ENCODE results near the gene KCTD14.
"Not testable (repeated sequence)": the region's sequence is repeated elsewhere in the genome, so short reads cannot be mapped to it uniquely, and the experiment has no call there.

The KCTD14 gene

DNA sequence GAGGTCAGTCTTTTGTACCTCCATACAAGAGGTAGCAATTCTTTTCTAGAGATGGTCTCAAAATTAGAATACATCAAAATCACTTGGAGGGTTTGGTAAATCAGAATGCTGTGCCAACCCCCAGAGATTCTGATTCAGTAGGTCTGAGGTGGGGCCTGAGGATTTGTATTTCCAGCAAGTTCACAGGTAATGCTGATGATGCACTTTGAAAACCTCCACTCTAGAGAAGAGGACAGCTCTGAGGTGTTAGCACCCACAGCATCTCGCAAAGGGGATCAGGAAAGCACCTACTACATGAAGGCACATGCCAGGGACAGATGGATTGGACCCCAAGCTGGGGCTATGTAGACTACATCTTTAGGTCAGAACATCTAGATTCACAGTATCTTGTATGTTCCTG, 7.2 kb downstream of the KCTD14 start:
- Histone ChIP-seq H2BK120ac (ENCODE audit: low read depth, low read length) (no peak overlapping the region), H3K9ac (ENCODE audit: low read length) (no peak overlapping the region), H3K9me3 (ENCODE audit: control insufficient read depth, low read length) (no peaks in the 10 kb centered on the region), H3K4me3 (ENCODE audit: insufficient read depth in 1 of 2, low read depth in 1 of 2, low read length in 2 of 2) (no peak overlapping the region), H3K4ac (ENCODE audit: low read depth in 1 of 2, low read length in 2 of 2) (no peak overlapping the region), H2AFZ (ENCODE audit: low read depth, low read length) (no peak overlapping the region), H3K27me3 (ENCODE audit: control insufficient read depth in 1 of 2, insufficient read depth in 1 of 2, low read length in 2 of 2) (no peaks in the 10 kb centered on the region), H3K23ac (ENCODE audit: low read length in 2 of 2) (no peak overlapping the region), H3K27ac (ENCODE audit: low read length, poor library complexity, severe bottlenecking) (no peak overlapping the region), H3K4me1 (ENCODE audit: control insufficient read depth, insufficient read depth, low read depth, low read length) (peaks cover 2% of the 10 kb centered on the region), H2BK12ac (ENCODE audit: low read length in 2 of 2) (no peak overlapping the region), H3K36me3 (ENCODE audit: control insufficient read depth in 1 of 2, insufficient read depth in 2 of 2, low read depth in 1 of 2, low read length in 2 of 2) (peaks cover 0 to 8% of the 10 kb centered on the region in 2 experiments), H2BK15ac (ENCODE audit: low read depth, poor library complexity, severe bottlenecking) (no peak overlapping the region), H4K91ac (ENCODE audit: low read length) (no peak overlapping the region), H3K14ac (ENCODE audit: low read length in 2 of 2) (no peak overlapping the region), H4K8ac (ENCODE audit: low read length) (no peak overlapping the region), H3K79me1 (replicated peaks; ENCODE audit: low read length, poor library complexity, severe bottlenecking) (no peaks in the 10 kb centered on the region), H2AK5ac (ENCODE audit: low read length, severe bottlenecking) (no peak overlapping the region), H2BK5ac (ENCODE audit: low read depth, low read length, poor library complexity, severe bottlenecking) (no peak overlapping the region), H3K18ac (ENCODE audit: low read depth in 1 of 2, low read length in 2 of 2) (no peak overlapping the region), H3K4me2 (ENCODE audit: low read length, poor library complexity, severe bottlenecking) (no peak overlapping the region)
- WGBS, result 100% methylated on average over 1 of the region's 1 CpG
- no peak for DNase-seq

DNA sequence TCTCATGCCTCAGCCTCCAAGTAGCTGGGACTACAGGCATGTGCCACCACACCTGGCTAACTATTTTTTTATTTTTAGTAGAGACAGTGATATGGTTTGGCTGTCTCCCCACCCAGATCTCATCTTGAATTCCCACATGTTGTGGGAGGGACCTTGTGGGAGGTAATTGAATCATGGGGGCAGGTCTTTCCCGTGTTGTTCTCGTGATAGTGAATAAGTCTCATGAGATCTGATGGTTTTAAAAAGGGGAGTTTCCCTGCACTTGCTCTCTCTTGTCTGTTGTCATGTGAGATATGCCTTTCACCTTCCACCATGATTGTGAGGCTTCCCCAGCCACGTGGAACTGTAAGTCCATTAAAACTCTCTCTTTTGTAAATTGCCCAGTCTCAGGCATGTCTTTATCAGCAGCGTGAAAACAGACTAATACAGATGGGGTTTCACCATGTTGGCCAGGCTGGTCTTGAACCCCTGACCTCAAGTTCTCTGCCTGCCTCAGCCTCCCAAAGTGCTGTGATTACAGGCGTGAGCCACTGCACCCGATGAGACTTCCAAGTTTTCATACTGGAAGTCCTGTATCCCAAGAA, 8.0 kb downstream of the KCTD14 start:
- H2BK5ac ChIP-seq (ENCODE audit: low read depth, low read length, poor library complexity, severe bottlenecking); H3K27me3 ChIP-seq (ENCODE audit: control insufficient read depth in 1 of 2, insufficient read depth in 1 of 2, low read length in 2 of 2); H3K23ac ChIP-seq (ENCODE audit: low read length in 2 of 2); H3K79me1 ChIP-seq (replicated peaks; ENCODE audit: low read length, poor library complexity, severe bottlenecking); H3K27ac ChIP-seq (ENCODE audit: low read length, poor library complexity, severe bottlenecking); DNase-seq; H3K9ac ChIP-seq (ENCODE audit: low read length); H4K91ac ChIP-seq (ENCODE audit: low read length); H3K18ac ChIP-seq (ENCODE audit: low read depth in 1 of 2, low read length in 2 of 2); H2BK15ac ChIP-seq (ENCODE audit: low read depth, poor library complexity, severe bottlenecking); H4K8ac ChIP-seq (ENCODE audit: low read length); H3K4me1 ChIP-seq (ENCODE audit: control insufficient read depth, insufficient read depth, low read depth, low read length); H2BK120ac ChIP-seq (ENCODE audit: low read depth, low read length); H3K14ac ChIP-seq (ENCODE audit: low read length in 2 of 2); H2AFZ ChIP-seq (ENCODE audit: low read depth, low read length); H2AK5ac ChIP-seq (ENCODE audit: low read length, severe bottlenecking); H3K4me3 ChIP-seq (ENCODE audit: insufficient read depth in 1 of 2, low read depth in 1 of 2, low read length in 2 of 2); H3K4ac ChIP-seq (ENCODE audit: low read depth in 1 of 2, low read length in 2 of 2); H3K4me2 ChIP-seq (ENCODE audit: low read length, poor library complexity, severe bottlenecking); H2BK12ac ChIP-seq (ENCODE audit: low read length in 2 of 2); H3K36me3 ChIP-seq (ENCODE audit: control insufficient read depth in 1 of 2, insufficient read depth in 2 of 2, low read depth in 1 of 2, low read length in 2 of 2); H3K9me3 ChIP-seq (ENCODE audit: control insufficient read depth, low read length): not testable (repeated sequence)
- 97% methylated on average over 5 of the region's 6 CpGs for WGBS

DNA sequence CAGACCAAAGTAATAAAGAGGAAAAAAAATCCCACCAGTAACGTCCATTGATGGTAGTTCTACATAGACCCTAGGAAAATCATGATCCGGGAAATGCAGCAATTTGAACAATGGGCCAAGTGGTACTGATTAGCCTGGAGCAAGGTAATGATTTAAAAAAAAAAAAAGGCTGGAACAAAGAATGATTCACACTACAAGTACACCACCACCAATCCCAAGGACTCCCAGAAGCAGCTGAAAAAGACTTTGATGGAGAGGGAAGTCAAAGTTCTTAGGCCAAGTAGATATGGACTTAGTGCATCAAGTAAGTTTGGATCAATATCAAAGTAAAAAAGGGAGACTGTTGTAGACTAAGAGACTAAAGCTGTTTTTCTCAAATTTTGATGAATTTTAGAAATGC, 11.8 kb downstream of the KCTD14 start:
- Histone ChIP-seq H2AFZ (ENCODE audit: low read depth, low read length) (no peak overlapping the region), H3K79me1 (replicated peaks; ENCODE audit: low read length, poor library complexity, severe bottlenecking) (no peaks in the 10 kb centered on the region), H2BK120ac (ENCODE audit: low read depth, low read length) (no peak overlapping the region), H3K4ac (ENCODE audit: low read depth in 1 of 2, low read length in 2 of 2) (no peak overlapping the region), H3K4me3 (ENCODE audit: insufficient read depth in 1 of 2, low read depth in 1 of 2, low read length in 2 of 2) (no peak overlapping the region), H3K4me2 (ENCODE audit: low read length, poor library complexity, severe bottlenecking) (no peak overlapping the region), H3K9ac (ENCODE audit: low read length) (no peak overlapping the region), H3K18ac (ENCODE audit: low read depth in 1 of 2, low read length in 2 of 2) (no peak overlapping the region), H2BK15ac (ENCODE audit: low read depth, poor library complexity, severe bottlenecking) (no peak overlapping the region), H3K27ac (ENCODE audit: low read length, poor library complexity, severe bottlenecking) (no peak overlapping the region), H3K27me3 (ENCODE audit: control insufficient read depth in 1 of 2, insufficient read depth in 1 of 2, low read length in 2 of 2) (no peaks in the 10 kb centered on the region), H3K36me3 (ENCODE audit: control insufficient read depth in 1 of 2, insufficient read depth in 2 of 2, low read depth in 1 of 2, low read length in 2 of 2) (peaks cover 0 to 2% of the 10 kb centered on the region in 2 experiments), H2BK12ac (ENCODE audit: low read length in 2 of 2) (no peak overlapping the region), H4K91ac (ENCODE audit: low read length) (no peak overlapping the region), H3K14ac (ENCODE audit: low read length in 2 of 2) (no peak overlapping the region), H4K8ac (ENCODE audit: low read length) (no peak overlapping the region), H3K9me3 (ENCODE audit: control insufficient read depth, low read length) (no peaks in the 10 kb centered on the region), H3K4me1 (ENCODE audit: control insufficient read depth, insufficient read depth, low read depth, low read length) (no peaks in the 10 kb centered on the region), H3K23ac (ENCODE audit: low read length in 2 of 2) (no peak overlapping the region), H2BK5ac (ENCODE audit: low read depth, low read length, poor library complexity, severe bottlenecking) (no peak overlapping the region), H2AK5ac (ENCODE audit: low read length, severe bottlenecking) (no peak overlapping the region)
- 100% methylated on average over 2 of the region's 2 CpGs for WGBS
- DNase-seq, result no peak

DNA sequence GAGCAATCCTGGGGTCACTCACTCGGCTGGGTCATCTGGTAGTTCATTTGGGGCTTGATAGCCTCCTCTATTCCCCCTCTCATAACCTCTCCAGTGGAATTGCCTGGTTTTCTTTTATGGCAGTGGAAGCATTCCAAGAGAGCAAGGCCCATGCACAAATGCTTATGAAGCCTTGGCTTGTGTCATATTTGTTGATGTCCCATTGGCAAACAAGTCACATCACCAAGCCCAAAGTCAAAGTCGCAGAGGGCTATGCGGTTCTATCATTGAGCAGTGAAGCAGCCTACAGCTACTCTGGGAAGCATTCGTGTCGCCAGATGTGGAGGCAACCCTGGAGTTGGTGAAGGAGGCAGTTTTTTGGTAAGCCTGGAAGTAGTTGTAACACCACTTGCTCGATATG, 12.3 kb downstream of the KCTD14 start:
- Histone ChIP-seq H2BK5ac (ENCODE audit: low read depth, low read length, poor library complexity, severe bottlenecking) (no peak overlapping the region), H3K9ac (ENCODE audit: low read length) (no peak overlapping the region), H3K27me3 (ENCODE audit: control insufficient read depth in 1 of 2, insufficient read depth in 1 of 2, low read length in 2 of 2) (no peaks in the 10 kb centered on the region), H3K27ac (ENCODE audit: low read length, poor library complexity, severe bottlenecking) (no peak overlapping the region), H3K18ac (ENCODE audit: low read depth in 1 of 2, low read length in 2 of 2) (no peak overlapping the region), H3K4ac (ENCODE audit: low read depth in 1 of 2, low read length in 2 of 2) (no peak overlapping the region), H2BK15ac (ENCODE audit: low read depth, poor library complexity, severe bottlenecking) (no peak overlapping the region), H4K91ac (ENCODE audit: low read length) (no peak overlapping the region), H3K4me1 (ENCODE audit: control insufficient read depth, insufficient read depth, low read depth, low read length) (no peaks in the 10 kb centered on the region), H3K9me3 (ENCODE audit: control insufficient read depth, low read length) (no peaks in the 10 kb centered on the region), H4K8ac (ENCODE audit: low read length) (no peak overlapping the region), H3K36me3 (ENCODE audit: control insufficient read depth in 1 of 2, insufficient read depth in 2 of 2, low read depth in 1 of 2, low read length in 2 of 2) (peaks cover 0 to 2% of the 10 kb centered on the region in 2 experiments), H3K14ac (ENCODE audit: low read length in 2 of 2) (no peak overlapping the region), H2AK5ac (ENCODE audit: low read length, severe bottlenecking) (no peak overlapping the region), H2BK120ac (ENCODE audit: low read depth, low read length) (no peak overlapping the region), H3K4me3 (ENCODE audit: insufficient read depth in 1 of 2, low read depth in 1 of 2, low read length in 2 of 2) (no peak overlapping the region), H3K4me2 (ENCODE audit: low read length, poor library complexity, severe bottlenecking) (no peak overlapping the region), H3K79me1 (replicated peaks; ENCODE audit: low read length, poor library complexity, severe bottlenecking) (no peaks in the 10 kb centered on the region), H2BK12ac (ENCODE audit: low read length in 2 of 2) (no peak overlapping the region), H2AFZ (ENCODE audit: low read depth, low read length) (no peak overlapping the region), H3K23ac (ENCODE audit: low read length in 2 of 2) (no peak overlapping the region)
- 99% methylated on average over 5 of the region's 6 CpGs for WGBS
- no peak for DNase-seq
